Amniotic stem cell (primary cell): ENCODE results near the gene PAX6.

ENCODE experiments used
- DNase-seq: peaks from one replicate; lab custom pipeline; 2025; lab: John Stamatoyannopoulos, UW

The PAX6 gene

DNA sequence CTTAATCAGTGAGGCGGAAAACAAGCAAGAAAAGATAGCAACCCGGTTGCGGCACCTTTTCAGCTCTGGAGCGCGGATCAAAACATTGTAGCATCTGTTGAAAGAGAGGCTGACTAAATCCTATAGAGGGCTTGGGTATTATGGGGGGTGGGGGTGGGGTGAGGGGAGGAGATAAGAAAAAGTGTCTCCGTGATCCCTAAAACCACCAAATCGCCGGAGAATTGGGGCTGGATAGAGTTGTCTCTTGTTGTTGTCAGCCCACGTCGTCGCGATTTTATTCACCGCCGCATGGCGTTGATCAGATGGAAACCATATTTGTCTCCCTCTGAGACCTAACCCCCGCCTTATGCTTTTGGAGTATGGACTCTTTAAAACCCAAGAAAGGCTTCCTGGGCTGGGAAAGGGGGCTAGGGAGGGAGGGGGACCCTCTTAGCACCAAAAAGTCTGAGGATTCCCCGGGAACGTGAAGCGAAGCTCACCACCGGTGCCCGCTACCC, 13.0 kb downstream of the PAX6 start:
- DNase-seq: no peak

DNA sequence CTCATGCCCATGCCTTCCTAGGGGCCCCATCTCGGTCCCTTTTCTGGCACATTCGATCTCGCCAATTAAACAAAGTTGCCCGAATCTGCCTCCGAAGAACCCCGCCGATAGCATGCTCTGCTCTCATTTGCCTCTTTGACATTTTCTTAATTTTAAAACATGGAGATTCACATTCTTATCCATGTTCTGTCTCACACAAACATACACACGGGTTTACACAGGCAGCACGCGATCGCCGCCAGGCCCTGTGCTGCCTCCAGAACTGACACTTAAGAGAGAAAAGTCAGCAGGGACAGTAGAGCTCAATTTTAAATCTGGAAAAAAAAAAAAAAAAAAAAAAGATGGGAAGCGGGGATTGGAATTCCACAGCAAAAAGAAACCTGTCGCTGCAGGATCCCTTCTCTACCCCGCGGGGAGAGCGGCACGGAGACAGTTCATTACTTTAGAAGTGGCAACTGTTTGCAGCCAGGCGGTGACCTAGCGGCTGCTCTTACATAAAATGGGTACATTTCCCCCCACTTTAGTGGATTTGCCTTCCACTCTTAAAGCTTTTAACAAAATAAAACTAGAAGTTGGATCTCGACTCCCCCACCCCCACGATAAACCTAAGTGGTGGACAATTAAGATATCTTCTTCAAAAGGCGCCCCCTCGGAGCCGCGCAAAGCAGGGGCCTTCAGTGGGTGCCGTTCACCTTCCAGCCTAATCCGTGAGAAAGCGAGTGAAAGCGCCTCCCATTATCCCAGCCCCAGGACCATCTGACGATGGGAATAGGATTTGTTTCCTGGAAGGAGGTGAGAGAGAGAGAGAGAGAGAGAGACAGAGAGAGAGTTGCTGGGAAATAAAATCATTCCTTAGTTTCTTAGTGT, 13.7 kb downstream of the PAX6 start:
- DNase-seq: no peak

DNA sequence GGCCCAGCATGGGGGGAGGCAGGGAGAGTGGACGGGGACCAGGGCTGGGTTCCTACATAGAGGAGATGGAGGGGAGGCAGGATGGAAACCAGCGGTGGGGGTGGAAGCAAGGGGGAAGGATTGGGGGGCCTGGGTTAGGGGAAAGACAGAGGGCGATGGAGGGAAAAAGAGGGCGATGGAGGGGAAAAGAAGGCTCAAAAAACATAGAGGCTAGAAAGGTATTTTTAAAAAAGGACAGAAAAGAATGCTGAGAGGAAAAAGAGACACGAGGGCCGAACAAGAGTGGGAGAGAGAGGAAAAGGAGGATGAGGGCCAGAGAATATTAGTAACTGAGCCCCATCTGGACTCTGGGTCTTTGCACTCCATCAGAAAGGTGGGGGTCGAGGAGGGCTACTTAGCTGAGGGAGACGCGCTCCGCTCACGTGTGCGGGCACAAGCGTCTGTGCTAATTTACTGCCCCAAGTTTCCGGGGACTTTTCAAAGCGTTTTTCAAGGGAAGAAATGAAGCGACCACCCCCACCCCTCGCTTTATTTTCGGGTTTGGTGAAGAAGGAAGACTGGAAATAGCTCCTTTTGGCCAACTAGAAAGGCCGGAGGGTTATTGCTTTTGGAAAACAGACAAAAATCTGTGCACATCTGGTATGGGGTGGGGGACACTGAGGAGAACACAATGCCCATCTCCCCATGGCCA, 14.5 kb downstream of the PAX6 start:
- DNase-seq: no peak

DNA sequence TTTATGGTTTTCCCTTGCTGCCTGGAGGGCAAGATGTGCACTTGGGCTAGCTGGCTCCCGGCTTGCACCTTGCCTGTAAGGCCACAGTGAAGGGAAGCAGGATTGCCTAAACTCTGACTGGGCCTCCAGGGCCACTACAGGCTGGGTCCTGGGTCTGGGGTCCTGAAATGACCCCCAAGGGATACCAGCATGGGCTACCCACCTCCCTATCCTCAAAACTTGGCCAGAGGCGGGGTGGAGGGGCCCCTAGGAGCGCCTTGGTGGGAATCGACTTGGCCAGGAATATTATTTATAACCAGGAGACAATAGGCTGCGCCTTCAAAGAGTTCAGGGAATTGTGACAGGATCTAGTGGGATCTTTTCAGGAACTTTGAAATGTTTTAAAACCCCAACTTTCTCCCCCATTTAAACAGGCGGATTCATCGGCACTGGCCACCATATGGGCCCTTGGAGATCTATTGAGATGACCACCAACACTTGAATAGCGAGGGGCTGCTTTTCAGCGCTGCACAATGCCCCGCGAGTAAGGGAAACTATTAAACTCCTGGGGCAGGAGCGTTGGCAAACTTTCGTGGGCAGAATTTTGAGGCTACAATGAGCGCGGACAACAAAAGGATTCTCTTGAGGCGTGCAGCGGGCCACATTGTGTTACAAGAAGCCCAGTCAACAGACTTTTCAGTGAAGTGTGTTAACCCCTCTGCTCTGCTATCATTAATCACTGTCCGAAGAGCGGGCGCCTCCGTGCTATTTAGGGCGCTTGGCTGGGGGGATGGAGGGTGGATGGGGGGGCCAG, 15.2 kb downstream of the PAX6 start:
- no peak for DNase-seq

DNA sequence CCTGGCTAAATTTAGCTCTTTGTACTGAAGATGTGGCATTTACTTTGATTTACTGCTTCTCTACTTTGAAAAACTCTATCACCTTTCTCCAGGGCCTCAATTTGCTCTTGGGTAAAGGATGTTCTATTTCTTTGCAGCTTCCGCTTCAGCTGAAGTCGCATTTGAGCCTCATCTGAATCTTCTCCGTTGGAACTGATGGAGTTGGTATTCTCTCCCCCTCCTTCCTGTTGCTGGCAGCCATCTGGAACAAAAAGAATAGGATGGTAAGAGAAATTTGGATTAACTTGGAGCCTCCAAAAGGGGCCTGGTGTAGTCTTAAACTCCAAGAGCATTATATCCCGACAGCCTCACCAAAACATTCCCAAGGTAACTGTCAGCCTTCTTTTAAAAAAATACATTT, 16.6 kb downstream of the PAX6 start:
- DNase-seq: no peak

DNA sequence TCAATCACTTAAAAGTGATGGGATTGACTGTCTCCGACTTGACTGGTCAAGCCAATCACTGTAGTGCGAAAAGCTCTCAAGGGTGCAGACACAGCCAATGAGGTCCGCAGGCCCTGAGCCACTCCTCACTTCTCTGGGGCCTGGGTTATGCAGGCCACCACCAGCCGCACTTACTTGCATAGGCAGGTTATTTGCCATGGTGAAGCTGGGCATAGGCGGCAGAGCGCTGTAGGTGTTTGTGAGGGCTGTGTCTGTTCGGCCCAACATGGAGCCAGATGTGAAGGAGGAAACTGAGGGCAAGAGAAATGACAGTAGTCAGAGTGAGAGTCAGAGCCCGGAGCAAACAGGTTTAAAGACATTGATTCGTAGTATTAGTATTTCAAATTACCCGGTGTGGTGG, 17.9 kb downstream of the PAX6 start:
- no peak for DNase-seq

DNA sequence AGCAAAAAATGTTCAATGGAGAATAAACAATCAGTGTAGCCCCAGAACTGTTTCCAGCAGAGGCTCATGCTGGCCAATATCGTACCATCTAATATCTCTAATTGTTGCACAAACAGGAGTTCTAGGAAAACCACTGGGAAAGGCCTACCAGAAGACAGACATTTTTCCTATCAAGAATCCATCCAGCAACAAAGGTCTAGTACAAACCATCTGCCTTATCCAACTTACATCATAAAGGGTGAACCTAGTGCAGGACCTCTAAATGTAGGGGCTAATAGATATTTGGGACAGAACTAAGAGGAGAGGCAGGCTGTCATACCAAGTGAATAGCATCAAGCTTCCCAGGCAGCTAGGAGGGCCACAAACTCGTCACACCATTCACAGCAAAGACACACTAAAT, 18.7 kb downstream of the PAX6 start:
- no peak for DNase-seq

DNA sequence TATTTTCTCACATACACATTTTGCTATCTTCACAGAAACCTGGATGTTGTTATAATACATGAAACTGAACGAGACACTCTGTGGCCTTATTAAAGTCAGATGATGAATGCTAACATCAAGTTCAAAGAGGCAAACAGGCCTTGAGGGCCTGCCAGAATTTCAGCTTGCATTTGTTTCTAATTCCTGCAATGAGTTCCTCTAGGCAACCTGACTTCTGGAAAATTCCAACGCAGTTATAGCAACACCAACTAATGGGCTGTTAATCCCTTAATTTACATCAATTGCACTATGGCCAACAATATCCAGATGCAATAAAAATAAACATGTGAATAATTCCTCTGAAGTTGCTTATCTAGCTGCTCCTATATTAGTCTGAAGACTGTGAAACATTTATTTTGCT, 19.1 kb downstream of the PAX6 start:
- DNase-seq: no peak

DNA sequence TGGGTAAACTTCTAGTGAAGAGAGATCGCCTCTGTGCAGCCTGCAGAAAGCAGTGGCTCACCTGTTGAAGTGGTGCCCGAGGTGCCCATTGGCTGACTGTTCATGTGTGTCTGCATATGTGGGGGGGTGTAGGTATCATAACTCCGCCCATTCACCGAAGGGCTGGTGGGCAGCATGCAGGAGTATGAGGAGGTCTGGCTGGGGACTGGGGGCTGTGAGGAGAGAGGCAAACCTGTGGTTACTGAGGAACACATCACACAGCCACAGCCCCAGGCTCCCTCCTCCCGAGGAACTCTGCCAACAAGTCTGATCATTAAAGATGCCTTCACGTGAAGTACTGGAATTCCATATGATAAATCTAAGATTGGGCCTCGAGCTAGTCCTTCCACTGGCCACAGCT, 20.5 kb downstream of the PAX6 start:
- DNase-seq: no peak

DNA sequence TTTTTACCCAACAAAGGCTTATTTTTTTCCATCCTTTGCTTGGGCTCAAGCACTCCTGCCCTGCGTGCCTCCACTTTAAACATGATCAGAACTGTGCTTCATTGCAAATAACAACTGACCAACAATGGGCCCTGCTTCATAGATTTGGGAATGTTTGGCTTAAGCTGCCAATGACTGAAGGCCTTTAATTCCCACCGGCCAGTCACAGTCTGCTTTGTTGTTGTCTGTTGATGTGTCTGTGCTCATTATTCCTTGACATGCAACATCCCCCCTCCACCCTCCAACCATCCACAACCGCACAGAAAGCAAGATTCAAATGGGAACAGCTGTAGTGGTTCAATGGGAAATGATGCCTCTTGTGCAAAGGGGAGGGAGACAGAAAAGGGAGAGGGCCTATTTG, 23.0 kb downstream of the PAX6 start:
- no peak for DNase-seq

DNA sequence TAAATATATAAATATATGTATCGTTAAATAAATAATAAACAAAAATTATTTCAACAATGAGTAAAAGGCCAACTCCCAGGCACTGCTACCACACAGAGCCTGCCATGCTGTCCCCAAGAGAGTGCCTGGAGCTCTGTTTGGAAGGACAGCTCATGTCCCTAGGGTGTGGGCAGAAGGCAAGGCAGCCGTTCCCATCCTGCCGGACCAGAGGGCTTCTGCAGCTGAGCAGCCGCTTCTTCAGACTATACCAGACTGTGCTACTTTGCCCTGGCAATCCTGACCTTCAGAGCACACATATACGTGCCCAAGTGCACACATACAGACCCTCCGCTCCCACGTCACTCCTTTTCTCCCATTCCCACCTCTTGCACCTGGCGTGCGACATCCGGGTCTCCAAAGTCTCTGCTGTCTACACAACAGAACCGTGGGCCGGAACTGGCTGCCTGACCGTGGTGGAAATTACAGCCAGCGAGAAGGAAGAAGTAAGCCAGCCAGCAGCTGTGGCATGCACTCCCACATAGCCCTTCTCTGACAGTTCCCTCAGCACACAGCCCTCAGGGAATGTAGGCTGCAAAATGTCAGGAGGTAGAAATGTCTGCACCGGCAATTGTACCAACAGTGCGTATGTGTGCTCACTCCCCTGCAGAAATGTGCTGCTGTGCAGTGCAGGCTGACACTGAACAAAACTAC, 24.0 kb downstream of the PAX6 start:
- no peak for DNase-seq

DNA sequence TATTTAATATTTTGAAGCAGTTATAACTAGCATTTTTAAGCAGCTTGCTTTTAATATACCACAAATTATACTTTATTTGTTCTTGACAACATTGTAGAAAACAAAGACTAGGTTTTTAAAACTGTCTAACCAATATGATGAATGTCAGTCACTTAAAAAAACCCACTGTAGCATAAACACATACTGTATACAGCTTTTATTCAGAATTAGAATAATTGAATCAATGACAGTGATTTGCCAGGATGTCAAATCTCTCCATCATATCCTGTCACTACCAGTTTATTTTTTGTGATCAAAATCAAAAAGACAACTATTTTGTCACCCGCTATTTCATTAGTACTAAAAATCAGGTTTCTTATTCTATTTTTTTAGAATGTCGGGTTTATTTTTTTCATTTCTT, 26.5 kb downstream of the PAX6 start:
- DNase-seq: no peak

DNA sequence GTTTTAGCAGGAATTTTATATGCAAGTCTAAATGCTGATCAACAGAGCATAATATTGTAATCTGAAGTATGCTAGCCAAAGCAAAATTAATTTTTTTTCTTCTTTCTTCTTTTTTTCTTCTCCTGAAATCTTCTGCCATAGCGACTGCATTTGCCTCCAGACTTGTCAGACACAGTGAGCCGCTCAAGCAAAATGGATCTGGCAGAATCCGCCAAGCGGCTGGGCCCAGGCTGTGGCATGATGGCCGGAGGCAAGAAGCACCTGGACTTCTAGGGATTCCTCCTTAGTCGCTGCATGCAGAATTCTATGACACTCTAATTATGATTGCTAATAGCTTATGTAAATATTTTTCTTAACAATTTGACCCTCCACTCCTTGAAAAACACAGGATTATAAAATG, 27.9 kb downstream of the PAX6 start:
- no peak for DNase-seq

DNA sequence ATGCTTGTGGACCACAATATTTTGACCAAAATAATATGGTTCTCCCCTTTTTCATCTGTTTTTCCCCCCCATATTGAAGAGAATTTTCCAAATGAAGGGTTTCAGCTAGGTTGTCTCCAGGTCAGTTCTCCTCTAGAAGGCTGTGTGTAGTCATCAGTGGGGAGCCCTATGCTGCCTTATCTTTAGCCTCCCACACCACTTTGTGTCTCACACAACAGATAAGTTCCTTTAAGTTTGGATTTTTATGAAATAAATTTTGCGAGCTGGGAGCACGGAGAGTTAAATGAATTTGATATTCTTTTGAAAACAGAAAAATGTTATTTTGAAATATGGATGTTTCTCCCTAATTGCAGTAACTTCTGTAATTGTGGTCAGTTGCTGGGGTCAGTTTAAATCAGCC, 28.9 kb downstream of the PAX6 start:
- DNase-seq: no peak

DNA sequence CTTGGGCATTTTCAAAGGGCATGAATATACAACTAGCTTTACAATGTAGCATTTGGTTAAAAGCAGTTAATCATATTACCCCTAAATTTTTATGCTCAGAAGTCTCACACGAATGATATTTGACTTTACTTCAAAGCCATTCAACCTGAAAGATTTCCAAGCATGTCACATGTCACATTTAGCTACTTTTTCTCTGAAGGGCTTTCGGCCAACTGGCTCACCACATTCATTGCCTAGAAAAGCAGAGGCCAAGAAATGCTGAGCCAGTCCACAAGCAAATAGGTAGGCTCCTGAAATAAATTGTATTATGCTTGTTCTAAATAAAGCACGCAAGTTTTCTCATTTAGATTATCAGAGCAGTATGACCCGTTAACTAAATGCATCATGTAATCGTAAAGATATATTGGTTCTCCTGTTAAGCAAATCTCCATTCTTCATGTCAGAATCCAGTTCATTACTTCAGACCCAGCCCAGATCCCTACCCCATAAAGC, 30.6 kb downstream of the PAX6 start:
- DNase-seq: no peak

DNA sequence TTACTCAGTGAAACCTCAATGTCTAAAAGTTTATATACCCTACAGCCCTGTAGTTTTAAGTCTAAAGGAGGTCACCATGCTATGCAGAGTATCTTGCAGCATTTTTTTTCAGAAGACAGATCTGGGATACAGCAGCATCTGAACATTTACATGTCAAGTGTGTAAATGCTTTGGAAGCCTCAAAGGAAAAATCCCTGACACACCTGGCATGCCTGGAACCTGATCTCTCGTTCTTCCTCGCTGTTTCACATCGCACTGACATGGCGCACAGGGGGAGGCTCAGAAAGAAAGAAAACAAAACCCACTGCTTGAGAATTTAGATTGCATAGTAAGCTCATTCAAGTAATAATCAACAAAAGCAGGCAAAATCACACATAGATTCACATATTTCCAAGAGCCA, 31.0 kb downstream of the PAX6 start:
- DNase-seq: no peak

DNA sequence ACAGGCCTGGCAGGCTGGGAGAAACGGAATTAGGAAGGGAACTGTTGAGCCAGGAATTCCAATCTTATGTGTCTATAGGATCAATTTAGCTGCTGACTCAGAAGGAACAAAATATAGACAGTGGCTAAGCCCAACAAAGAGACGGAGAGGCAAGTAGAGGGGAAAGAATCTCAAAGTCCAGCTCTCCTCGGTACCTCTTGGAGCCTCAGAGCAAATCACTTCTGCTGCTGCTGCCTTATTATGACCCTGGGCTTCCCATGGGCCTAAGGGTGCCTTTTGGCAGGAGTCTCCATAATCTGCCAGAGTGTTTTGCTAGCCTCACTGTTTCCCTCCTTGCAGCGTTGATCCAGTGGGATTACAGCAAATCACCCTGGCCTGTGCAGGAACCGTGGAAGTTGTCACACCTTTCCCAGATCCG, 31.7 kb downstream of the PAX6 start:
- DNase-seq: peak; percentile 48

DNA sequence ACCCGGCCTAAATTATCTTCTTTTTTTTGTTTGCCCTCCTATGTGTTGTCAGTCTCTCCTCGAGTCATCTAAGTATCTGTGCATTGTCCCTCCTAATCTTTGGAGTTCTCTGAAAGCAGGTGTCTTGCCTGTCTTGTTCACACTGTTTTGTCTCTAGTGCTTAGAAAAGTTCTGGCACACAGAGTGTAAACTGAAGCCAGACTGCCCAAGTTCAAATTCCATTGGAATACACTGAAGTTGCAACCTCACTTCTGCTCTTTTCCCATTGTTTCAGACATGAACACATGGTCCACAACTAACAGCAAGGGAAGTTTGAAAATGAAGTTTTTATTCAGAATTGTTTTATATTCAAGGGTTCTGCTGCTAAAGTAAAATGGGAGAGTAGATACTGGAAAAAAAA, 38.7 kb downstream of the PAX6 start:
- DNase-seq: no peak

DNA sequence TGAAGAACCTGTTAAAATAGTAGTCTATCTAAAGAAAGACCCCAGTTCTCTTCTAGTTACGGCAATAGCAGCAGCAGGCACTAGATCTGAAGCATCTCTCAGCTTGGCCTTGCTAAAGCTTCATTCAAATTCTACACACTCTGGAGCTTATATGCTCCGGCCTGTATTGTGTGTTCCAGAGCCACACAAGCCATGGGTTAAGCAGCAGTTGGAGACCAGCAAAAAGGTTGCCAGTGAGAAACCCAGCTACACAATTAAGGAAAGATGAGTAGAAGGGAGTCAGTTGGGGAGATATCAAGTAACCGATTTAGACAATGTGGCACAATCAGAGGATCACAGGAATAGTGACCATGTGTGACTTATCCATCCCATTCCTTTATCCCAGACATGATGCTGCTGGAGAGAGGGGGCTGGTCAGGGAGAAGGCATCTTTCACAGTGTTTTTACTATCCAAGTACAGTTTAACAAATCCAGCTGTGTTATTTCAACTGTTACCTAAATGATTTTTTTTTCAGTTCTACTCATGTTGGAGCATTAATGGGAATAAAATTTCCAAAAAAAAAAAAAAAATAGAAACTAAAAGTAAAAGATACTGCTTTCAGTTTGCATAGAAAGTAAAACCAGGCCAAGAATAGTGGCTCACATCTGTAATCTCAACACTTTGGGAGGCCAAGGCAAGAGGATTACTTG, 41.0 kb downstream of the PAX6 start:
- DNase-seq: no peak

DNA sequence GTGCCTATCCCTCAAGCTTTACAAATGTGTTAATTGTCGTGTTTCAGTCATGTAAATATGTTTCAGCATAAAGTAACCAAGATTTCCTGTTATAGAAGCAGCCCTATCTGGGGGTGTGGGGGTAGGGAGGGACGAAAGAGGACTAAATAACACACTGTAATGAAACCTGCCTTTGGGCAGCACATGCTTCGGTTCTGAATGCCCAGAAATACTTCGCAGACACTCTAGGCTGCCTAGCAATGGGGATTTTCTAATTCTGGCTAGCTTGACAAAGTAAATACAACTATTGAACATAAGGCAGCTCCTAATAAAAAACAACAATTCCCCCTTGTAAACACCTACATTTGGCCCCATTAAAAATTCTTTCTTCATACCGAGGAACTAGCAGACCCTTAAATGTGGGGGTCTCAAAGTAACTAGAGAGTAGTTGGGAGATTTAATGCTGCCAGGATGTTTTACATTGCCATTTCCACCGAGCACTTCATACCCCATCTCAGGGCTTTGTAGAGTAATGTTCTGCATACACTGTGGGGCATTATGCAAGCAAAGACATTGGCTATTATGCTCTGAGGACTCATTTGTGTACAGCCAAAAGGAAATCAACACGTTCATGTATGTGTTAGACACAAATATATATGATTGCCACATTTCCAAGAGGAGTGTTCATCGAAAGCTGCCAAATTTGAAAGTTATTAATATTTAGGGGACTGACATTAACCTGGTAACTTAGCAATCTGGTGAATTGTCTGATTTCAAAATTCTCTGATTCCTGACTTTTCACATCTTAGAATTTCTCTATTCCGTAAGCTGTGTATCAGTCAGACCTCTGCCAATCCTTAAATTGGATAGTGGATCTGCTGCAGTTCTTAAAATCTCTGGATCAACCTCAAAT, 42.1 kb downstream of the PAX6 start:
- no peak for DNase-seq
